NK-92 treated with Interleukin-12 subunit alpha and Interleukin-12 subunit beta, amount 100 ng/mL, for 24 hours (cell line): ENCODE data around the gene MCM9.

Source experiments
- DNase-seq: peaks from one replicate; lab custom pipeline; 2025; lab: John Stamatoyannopoulos, UW

Gene MCM9

DNA sequence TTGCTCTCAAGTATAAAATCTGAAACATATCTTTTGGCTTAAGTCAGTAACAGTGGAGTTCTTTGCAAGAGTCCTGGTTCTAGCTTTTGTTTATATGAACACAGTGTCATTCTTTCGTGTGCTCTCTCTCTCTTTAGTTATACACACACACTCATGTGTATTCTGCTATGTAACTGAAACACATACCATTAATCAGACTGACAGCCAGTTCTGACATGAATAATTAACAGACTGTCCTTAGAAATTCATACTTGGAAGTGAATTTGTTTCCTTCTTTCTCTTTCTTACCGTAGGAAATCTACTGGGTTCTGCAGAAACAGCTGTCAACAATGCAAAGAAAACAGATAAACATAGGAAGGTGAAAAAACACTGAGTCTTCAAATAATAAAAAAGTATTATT, 2.5 kb downstream of the MCM9 start:
- DNase-seq = no peak

GRCh38 chr6:118931436-118931835, 3.5 kb downstream of the MCM9 start:
- no peak for DNase-seq

DNA sequence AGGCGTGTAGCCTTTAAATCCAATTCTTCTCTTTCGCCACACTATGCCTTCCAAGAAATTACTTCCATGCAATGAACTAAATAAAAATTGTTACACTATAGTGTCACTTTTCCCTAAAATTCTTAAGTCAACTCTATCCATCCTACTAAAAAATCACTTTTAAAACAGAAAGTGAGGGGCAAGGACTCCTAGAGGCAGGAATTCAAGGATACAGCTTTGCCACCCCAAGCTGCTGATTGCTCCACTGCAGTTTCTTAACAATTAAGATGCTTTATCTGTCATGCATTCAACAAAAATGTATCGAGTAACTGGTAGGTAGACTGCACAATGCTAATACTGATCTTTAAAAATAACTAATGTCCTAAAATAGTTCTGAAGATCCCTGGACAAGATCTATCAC, 4.3 kb downstream of the MCM9 start:
- no peak for DNase-seq

GRCh38 chr6:118923035-118923434, 11.9 kb downstream of the MCM9 start:
- DNase-seq = no peak

DNA sequence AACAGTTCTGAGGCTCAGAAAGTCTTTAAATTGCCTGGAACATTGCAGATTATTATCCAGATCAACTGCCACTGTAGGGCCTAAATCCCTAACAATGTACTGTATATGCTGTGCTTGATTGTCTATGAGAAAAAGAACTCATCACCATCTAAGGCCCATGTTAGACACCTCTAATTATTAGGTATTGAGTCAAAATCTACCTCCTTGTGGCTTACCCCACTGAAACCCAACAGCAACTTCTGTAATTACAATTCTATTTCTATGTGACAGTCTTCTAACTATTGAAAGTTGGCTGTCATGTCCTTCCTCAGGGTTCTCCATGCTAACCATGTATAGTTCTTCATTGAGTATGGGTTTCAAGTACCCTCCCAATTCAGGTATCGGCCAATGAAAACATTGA, 13.9 kb downstream of the MCM9 start:
- no peak for DNase-seq

GRCh38 chr6:118918329-118918725, 16.6 kb downstream of the MCM9 start:
- DNase-seq = no peak

DNA sequence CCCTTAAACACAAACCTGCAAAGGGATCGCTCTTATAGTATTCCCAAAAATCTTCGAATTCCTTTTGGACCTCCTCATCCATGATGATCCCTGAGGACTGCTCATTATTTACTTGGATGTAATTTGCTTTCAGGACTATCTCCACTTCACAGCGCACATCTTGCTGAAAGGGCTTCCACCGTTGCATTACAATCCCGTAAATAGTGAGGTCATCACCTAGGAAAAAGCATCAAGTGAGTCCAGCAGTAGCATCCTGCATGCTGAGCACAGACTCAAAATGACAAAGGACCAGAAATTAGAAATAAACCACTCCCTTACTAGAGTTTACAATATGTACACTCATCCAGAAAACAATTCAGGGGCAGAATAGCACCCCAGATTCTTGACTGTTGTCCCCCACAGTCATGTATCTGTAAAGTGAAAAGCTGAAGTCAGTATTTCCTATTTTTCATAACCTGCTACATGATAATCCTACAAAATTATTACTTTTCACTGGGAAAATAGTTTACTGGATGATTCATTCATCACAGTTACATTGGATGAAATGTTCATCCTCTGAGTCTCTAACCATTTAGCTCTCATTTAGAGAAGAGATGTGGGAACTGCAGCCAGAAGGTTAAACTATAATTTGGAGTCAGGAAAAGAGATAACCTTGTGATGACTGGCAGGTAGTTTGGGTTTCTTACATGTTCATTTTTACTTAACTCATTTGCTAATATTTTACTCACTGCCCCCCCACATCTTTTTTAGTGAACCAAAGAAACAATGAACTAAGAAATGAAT, 17.2 kb downstream of the MCM9 start:
- DNase-seq = no peak

DNA sequence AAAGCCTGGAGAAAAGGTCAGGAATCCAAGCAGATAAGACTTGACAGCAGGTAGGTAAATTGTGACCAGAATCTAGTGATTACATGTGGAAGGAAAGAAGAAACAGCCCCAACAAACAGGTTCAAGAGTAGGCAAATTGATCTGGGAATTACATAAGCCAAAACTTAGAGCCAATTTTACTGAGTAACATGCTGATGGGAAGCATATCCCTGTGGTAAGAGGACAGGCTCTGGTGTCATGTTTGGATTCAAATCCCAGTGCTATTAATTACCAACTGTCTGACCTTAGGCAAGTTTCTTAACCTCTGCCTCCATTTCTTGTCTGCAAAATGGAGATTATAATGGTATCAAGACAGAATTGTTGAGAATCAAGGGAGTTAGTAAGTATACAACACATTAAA, 20.4 kb downstream of the MCM9 start:
- no peak for DNase-seq

DNA sequence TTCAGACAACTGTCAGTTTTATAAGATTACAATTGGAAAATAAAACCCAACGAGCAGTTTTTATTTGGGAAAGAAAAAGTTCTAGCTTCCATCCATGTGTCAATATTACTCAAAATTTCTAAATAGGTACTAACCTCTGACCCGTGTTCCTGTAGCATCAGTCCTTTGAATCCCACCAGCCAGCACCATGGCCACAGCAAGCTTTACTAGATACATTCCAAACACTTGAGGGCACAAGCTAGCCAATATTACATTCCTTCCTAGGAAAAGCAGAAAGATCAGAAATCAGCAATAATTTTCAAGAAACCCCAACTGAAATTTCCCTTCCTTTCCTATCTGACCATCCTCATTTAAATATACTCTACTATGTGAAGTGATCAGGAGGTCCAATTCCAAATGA, 21.8 kb downstream of the MCM9 start:
- DNase-seq = no peak

- DNase-seq = no peak
These were observed 22.3 kb downstream of the MCM9 start for GRCh38 chr6:118912646-118913045.

DNA sequence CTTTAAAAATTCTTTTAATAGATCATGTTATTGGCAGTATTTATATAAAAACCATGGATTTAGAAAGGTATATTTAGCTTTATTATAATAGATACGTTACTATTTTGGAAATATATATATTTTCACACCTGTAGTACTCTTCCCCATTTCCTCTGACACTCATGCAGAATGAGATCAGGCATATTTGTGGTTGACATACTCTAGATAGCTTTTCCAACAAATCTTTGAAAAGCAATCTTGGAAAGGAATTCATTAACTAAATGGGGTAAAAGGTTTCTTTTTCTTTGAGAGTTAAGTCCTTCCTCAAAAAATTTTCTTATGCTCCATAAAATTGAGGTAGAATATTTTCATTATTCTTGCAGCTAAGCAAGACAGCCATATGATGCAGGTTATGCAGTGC, 26.5 kb downstream of the MCM9 start:
- DNase-seq = no peak

DNA sequence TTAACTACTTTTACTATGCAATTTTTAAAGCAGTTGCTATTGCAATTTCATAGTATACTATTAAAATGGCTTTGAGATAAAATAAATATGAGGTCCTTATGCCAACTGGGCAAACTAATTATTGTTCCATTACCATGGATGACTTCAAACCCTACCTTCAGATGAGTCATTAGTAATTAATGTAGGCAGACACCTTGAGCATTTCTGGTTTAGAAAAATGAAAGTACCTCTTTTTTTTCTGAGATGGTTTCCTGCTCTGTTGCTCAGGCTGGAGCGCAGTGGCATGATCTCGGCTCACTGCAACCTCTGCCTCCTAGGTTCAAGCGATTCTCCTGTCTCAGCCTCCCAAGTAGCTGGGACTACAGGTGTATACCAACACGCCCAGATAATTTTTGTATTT, 29.1 kb downstream of the MCM9 start:
- DNase-seq = no peak

- no peak for DNase-seq
These were observed 29.9 kb downstream of the MCM9 start for GRCh38 chr6:118905084-118905483.

DNA sequence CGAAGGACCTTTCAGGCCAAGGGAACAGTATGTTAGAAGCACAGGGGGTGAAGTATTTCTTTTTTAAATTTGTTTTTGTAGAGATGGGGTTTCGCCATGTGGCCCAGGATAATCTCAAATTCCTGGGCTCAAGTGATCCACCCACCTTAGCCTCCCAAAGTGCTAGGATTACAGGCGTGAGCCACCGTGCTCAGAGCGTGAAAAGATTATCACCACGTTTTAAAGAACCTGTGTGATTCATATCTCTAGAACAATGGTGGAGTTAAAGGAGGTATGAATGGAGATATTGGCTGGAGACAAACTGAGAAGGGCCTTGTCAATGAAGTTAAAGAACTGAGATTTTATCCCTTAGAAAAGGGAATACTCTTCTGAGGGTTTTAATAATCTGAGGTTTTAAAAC, 31.3 kb downstream of the MCM9 start:
- no peak for DNase-seq

GRCh38 chr6:118903138-118903537, 31.8 kb downstream of the MCM9 start:
- no peak for DNase-seq

- no peak for DNase-seq
These were observed 32.2 kb downstream of the MCM9 start for GRCh38 chr6:118902726-118903125.

DNA sequence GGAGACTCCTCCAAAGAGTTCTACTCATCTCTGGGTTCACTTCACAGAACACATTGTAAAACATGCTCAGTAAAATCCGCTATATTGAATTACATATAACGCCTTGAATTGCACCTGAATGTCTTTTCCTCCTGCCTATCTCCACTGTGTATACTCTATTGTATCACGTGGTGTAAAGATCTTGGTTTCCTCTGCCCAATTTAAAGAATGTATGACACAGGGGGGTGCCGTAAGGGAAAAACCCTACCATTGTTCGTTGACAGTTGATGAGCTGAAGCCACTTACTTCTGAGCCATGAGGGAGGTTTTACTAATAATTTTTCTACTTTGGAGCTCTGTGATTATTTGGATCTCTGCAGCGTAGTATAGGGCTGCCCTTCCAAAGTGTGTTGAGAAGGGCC, 35.0 kb downstream of the MCM9 start:
- no peak for DNase-seq

- DNase-seq = no peak
These were observed 37.6 kb downstream of the MCM9 start for GRCh38 chr6:118897386-118897785.

GRCh38 chr6:118896339-118897136, 38.4 kb downstream of the MCM9 start:
- no peak for DNase-seq

- no peak for DNase-seq
These were observed 39.1 kb downstream of the MCM9 start for GRCh38 chr6:118895859-118896258.

DNA sequence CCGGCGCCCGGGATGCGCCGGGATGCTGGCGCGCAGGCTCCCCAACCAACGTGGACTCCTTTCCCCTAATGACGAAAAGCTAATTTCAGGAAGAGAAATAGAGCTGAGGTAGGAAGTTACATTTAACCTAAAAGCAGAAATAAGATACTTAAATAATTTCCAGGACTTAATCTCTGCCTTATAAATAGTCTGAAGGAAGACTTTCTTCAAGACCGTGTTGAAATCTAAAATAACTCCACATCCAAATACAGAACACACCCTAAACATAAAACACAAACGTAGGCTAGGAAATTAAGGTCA, 39.7 kb downstream of the MCM9 start:
- DNase-seq = no peak

- peak; percentile 63 for DNase-seq
These were observed 40.3 kb downstream of the MCM9 start for GRCh38 chr6:118894425-118895260.
